HG02623 (cell line): ENCODE measurements around the gene IQCC.

Experiments used
- ATAC-seq: cut with Tn5 transposase; IDR thresholded peaks from one replicate; pipeline ENCODE4 v1.9.1; 2021; ENCODE audit warnings: moderate library complexity; ENCODE audit not compliant: unreplicated experiment

The IQCC gene

GRCh38 chr1:32255072-32256071 lies 49.9 kb downstream of the IQCC start:
- ATAC-seq, result no peak

- no peak for ATAC-seq
Observed at GRCh38 chr1:32256473-32257226, 51.2 kb downstream of the IQCC start.

GRCh38 chr1:32257227-32257508 lies 51.7 kb downstream of the IQCC start:
- no peak for ATAC-seq
